AG04449 (cell line): ENCODE data around the gene RESP18.

Source experiments
- CTCF ChIA-PET: fragments of 350-600 bp; formaldehyde crosslinking; extraction: SDS; loops from one replicate; lab custom pipeline; 2021; ENCODE audit warnings: antibody characterized with exemption; lab: Yijun Ruan, JAX
- POLR2A ChIA-PET: fragments of 400-600, 350-600 bp; formaldehyde crosslinking; extraction: SDS; loops from one replicate; lab custom pipeline; 2020; ENCODE audit warnings: antibody characterized with exemption, inconsistent platforms; lab: Yijun Ruan, JAX
- DNase-seq: peaks from one replicate; pipeline ENCODE4 v3.0.0-alpha.2; 2010; ENCODE audit warnings: low read depth, low spot score
- H3K4me3 ChIP-seq: 2 replicates; pipeline ENCODE4 v1.5.1; 2011; ENCODE audit warnings: low read depth, mild to moderate bottlenecking, control low read depth, low read length
- TF ChIP-seq, protein P1 (sequence below): IDR thresholded peaks from one replicate; pipeline ENCODE4 v1.5.1; 2011; ENCODE audit warnings: mild to moderate bottlenecking, moderate library complexity, low read length, control low read depth, inconsistent platforms; ENCODE audit not compliant: insufficient read depth; ENCODE audit errors: missing control alignments

The RESP18 gene

GRCh38 chr2:219334076-219334475, 1.5 kb upstream of the RESP18 start:
- POLR2A ChIA-PET: no interaction called here
- no peak for DNase-seq
- TF ChIP-seq, protein P1, sequence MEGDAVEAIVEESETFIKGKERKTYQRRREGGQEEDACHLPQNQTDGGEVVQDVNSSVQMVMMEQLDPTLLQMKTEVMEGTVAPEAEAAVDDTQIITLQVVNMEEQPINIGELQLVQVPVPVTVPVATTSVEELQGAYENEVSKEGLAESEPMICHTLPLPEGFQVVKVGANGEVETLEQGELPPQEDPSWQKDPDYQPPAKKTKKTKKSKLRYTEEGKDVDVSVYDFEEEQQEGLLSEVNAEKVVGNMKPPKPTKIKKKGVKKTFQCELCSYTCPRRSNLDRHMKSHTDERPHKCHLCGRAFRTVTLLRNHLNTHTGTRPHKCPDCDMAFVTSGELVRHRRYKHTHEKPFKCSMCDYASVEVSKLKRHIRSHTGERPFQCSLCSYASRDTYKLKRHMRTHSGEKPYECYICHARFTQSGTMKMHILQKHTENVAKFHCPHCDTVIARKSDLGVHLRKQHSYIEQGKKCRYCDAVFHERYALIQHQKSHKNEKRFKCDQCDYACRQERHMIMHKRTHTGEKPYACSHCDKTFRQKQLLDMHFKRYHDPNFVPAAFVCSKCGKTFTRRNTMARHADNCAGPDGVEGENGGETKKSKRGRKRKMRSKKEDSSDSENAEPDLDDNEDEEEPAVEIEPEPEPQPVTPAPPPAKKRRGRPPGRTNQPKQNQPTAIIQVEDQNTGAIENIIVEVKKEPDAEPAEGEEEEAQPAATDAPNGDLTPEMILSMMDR: no peak
- H3K4me3 ChIP-seq: no peak overlapping the region
- CTCF ChIA-PET: interaction anchor here (1.0 to 2.8 kb wide), 4 partner anchors 16 to 196 kb away, joined by 3 to 11 read pairs (median 4); no protein-coding TSS in a partner anchor

GRCh38 chr2:219331560-219332213, 857 bp downstream of the RESP18 start:
- H3K4me3 ChIP-seq: no peak overlapping the region
- no peak for DNase-seq
- ChIA-PET CTCF (interaction anchor here (0.9 to 1.9 kb wide), 7 partner anchors 12 to 54 kb away, joined by 3 to 6 read pairs (median 4); no protein-coding TSS in a partner anchor), POLR2A (no interaction called here)
- TF ChIP-seq, protein P1: no peak

DNA sequence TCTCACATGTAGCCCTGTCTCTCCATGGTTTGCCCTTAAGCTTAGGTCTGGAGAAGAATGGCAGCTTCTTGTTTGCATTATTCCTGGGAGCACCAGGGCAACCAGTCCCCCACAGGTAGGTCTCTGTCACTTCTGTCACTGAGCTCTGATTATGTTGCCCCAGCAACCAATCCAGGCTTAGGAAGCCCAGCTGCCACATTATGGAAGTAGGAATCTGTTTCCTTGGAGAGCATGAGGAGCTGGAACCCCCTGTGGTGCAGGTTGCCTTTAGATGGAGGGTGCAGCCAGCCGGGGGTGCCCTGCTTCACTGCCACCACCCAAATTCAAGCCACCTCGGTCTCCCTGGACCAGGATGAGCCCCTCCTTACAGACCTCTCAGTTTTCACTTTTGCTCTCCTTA, 4.8 kb downstream of the RESP18 start:
- no peak overlapping the region for H3K4me3 ChIP-seq
- no peak for DNase-seq
- TF ChIP-seq, protein P1: no peak
- POLR2A ChIA-PET: no interaction called here
- CTCF ChIA-PET: no interaction called here

GRCh38 chr2:219325657-219326315, 6.8 kb downstream of the RESP18 start:
- H3K4me3 ChIP-seq: no peak overlapping the region
- DNase-seq: no peak
- ChIA-PET POLR2A (no interaction called here), CTCF (no interaction called here)
- TF ChIP-seq, protein P1: no peak

GRCh38 chr2:219325136-219325535, 7.4 kb downstream of the RESP18 start:
- TF ChIP-seq, protein P1: no peak
- H3K4me3 ChIP-seq: no peak overlapping the region
- ChIA-PET POLR2A (no interaction called here), CTCF (no interaction called here)
- no peak for DNase-seq

DNA sequence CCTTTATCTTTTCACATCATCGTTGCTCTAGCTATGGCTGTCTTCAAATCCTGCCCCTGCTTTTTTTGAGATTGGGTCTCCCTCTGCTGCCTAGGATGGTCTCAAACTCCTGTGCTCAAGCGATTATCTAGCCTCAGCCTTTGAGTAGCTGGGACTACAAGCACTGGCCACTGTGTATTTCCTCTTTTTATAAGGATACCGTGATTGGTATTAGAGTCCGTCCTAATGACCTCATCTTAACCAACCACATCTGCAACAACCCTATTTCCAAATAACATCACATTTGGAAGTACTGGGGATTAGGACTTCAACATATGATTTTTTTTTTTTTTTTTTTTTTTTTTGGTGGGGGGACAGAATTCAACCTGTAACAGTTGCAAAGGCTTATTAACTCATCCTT, 9.1 kb downstream of the RESP18 start:
- TF ChIP-seq, protein P1: no peak
- CTCF ChIA-PET: interaction anchor here (1.0 to 3.1 kb wide), 4 partner anchors 13 to 30 kb away, joined by 4 to 15 read pairs (median 4); no protein-coding TSS in a partner anchor
- POLR2A ChIA-PET: no interaction called here
- DNase-seq: no peak
- H3K4me3 ChIP-seq: no peak overlapping the region
